Measurements from ENCODE around the gene XAGE5. TPM values are rescaled to one million over a fixed set of nuclear protein-coding genes. Genes with fewer than 3 reads are reported as not detected.
"Not testable (repeated sequence)": the region's sequence is repeated elsewhere in the genome, so short reads cannot be mapped to it uniquely, and the experiment has no call there.

XAGE5 gene
- total and polyA plus RNA-seq, 2 of the 13 experiments (the other 11 are each of a cell fraction or from before 2014, with no cell fraction given), result not detected

DNA sequence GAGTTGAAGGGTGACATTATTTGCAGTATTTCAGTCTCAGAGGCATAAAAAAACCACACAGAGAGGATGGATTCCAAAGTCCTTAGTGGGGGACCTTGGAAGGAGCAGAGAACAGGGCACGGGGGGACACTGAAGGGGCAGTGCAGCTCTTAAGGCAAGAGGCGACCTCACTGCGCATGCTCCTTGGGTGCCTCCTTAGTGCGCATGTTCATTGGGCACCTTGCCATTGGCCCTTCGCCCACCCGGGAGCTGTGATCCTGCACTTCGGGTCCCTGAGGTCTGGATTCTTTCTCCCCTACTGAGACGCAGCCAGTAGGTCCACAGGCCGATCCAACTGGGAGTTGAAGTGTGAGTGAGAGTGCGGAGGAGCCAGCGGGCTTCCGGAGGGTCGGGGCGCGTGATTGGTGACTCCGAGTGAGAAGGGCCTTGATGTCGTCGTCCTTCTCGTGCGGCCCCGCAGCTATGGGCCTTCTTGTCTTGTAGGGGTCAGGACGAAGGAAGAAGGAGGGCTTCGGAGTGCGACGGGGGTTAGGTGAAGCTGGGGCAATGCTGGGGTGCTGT lies at the start of gene XAGE5 (continued):
- TF ChIP-seq IRX3 (CRISPR knock-in tag; IDR thresholded peaks at IDR 0.05; ENCODE audit: borderline replicate concordance, low read depth), result no peak
- no peak for TF ChIP-seq DMAP1 (CRISPR knock-in tag; IDR thresholded peaks at IDR 0.05)

DNA sequence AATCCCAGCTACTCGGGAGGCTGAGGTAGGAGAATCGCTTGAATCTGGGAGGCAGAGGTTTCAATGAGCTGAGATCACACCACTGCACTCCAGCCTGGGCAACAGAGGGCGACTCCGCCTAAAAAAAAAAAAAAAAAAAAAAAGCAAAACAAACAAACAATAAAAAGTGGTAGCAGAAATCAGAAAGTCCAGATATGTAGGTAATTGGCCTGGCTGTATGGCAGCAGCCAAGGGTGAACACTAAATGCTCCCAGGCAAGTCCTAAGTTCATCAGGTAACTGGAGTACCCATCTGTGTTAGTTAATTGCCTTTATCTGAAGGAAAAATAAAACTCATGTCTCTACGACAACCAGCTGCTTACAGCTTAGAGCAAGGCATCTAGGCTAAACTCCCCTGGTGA lies 45.1 kb upstream of the XAGE5 start:
- H4K20me1 ChIP-seq (ENCODE audit: insufficient read depth, low read length); FAIRE-seq; H3K36me3 ChIP-seq (replicated peaks in 1 of 2; ENCODE audit: control insufficient read depth in 1 of 2, insufficient read depth in 2 of 2, low read length in 2 of 2); H3K27me3 ChIP-seq (ENCODE audit: control insufficient read depth in 1 of 2, insufficient read depth in 2 of 2, low read length in 2 of 2); H3K4me3 ChIP-seq (replicated peaks in 1 of 3; ENCODE audit: insufficient read depth in 1 of 3, low read depth in 2 of 3, low read length in 3 of 3); POLR2A ChIA-PET; DNase-seq (ENCODE audit: low spot score); ATAC-seq; H2AFZ ChIP-seq (ENCODE audit: low read length); H3K9ac ChIP-seq (ENCODE audit: insufficient read depth, low read depth, low read length); BruUV-seq (replicated peaks); H3K9me3 ChIP-seq (ENCODE audit: low read length); CTCF ChIA-PET (ENCODE audit: low intra/inter-chr PET ratio, low total read pairs); H3K4me2 ChIP-seq (ENCODE audit: low read depth, low read length); H3K79me2 ChIP-seq (ENCODE audit: insufficient read depth, low read length); in situ Hi-C loops (cut with HindIII; ENCODE audit: extremely low pct_ligation_motif_present, low pct_unique_long_range_greater_than_20kb); intact Hi-C loops (cut with micrococcal nuclease; ENCODE audit: unreplicated experiment); H3K27ac ChIP-seq (ENCODE audit: extremely low read length, insufficient read depth, low read length); H3K4me1 ChIP-seq (ENCODE audit: insufficient read depth, low read length): not testable (repeated sequence)
- 38% methylated on average over 2 of the region's 5 CpGs for whole genome bisulfite sequencing (ENCODE audit: low lambda C conversion rate)

DNA sequence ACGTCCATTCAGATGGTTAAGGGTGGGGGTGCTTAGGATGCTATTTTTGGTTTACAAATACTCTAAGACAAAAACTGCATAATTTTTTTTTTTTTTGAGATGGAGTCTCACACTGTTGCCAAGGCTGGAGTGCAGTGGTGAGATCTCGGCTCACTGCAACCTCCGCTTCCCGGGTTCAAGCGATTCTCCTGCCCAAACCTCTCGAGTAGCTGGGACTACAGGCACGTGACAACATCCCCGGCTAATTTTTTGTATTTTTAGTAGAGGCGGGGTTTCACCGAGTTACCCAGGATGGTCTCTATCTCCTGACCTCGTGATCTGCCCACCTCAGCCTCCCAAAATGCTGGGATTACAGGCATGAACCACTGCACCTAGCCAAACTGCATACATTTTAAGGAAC lies 37.6 kb upstream of the XAGE5 start:
- BruUV-seq (replicated peaks); H3K27ac ChIP-seq (ENCODE audit: extremely low read length, insufficient read depth, low read length); H3K9ac ChIP-seq (ENCODE audit: insufficient read depth, low read depth, low read length); H3K36me3 ChIP-seq (replicated peaks in 1 of 2; ENCODE audit: control insufficient read depth in 1 of 2, insufficient read depth in 2 of 2, low read length in 2 of 2); POLR2A ChIA-PET; ATAC-seq; FAIRE-seq; DNase-seq (ENCODE audit: low spot score); H3K9me3 ChIP-seq (ENCODE audit: low read length); H2AFZ ChIP-seq (ENCODE audit: low read length); H4K20me1 ChIP-seq (ENCODE audit: insufficient read depth, low read length); H3K27me3 ChIP-seq (ENCODE audit: control insufficient read depth in 1 of 2, insufficient read depth in 2 of 2, low read length in 2 of 2); H3K79me2 ChIP-seq (ENCODE audit: insufficient read depth, low read length); H3K4me3 ChIP-seq (replicated peaks in 1 of 3; ENCODE audit: insufficient read depth in 1 of 3, low read depth in 2 of 3, low read length in 3 of 3); intact Hi-C loops (cut with micrococcal nuclease; ENCODE audit: unreplicated experiment); in situ Hi-C loops (cut with HindIII; ENCODE audit: extremely low pct_ligation_motif_present, low pct_unique_long_range_greater_than_20kb); H3K4me2 ChIP-seq (ENCODE audit: low read depth, low read length); H3K4me1 ChIP-seq (ENCODE audit: insufficient read depth, low read length); CTCF ChIA-PET (ENCODE audit: low intra/inter-chr PET ratio, low total read pairs): not testable (repeated sequence)
- 13% methylated on average over 10 of the region's 11 CpGs for WGBS (ENCODE audit: low lambda C conversion rate)

DNA sequence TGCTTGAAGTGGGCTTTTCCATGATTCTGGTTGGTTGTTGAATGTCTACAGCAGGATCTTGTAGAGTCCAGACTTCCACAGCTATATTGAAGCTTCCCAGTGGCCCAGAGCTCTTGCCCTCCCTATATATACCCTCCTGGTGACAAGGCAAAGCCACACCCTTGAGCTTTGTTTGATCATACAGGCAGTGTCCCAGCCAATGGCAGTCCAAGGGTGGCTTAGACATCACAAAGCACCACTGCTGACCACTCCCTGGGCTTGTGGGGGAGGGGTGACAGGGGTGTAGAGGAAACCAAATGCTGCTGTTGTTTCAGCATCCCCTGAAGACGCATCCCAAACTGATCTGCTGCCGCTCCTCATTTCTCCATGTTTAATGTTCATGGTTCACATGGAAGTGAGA lies 13.8 kb upstream of the XAGE5 start, which contains the start of gene SPANXN5:
SPANXN5 (minus strand) TSS at position 101 of the 400 bp plus-strand sequence; CDS start at position 22, 79 bp downstream.
- DNase-seq (ENCODE audit: low spot score); H3K9me3 ChIP-seq (ENCODE audit: low read length); POLR2A ChIA-PET; H3K9ac ChIP-seq (ENCODE audit: insufficient read depth, low read depth, low read length); BruUV-seq (replicated peaks); H3K4me1 ChIP-seq (ENCODE audit: insufficient read depth, low read length); in situ Hi-C loops (cut with HindIII; ENCODE audit: extremely low pct_ligation_motif_present, low pct_unique_long_range_greater_than_20kb); CTCF ChIA-PET (ENCODE audit: low intra/inter-chr PET ratio, low total read pairs); intact Hi-C loops (cut with micrococcal nuclease; ENCODE audit: unreplicated experiment); ATAC-seq; H3K79me2 ChIP-seq (ENCODE audit: insufficient read depth, low read length); H3K4me3 ChIP-seq (replicated peaks in 1 of 3; ENCODE audit: insufficient read depth in 1 of 3, low read depth in 2 of 3, low read length in 3 of 3); FAIRE-seq; H3K27me3 ChIP-seq (ENCODE audit: control insufficient read depth in 1 of 2, insufficient read depth in 2 of 2, low read length in 2 of 2); H4K20me1 ChIP-seq (ENCODE audit: insufficient read depth, low read length); H3K27ac ChIP-seq (ENCODE audit: extremely low read length, insufficient read depth, low read length); H2AFZ ChIP-seq (ENCODE audit: low read length); H3K4me2 ChIP-seq (ENCODE audit: low read depth, low read length); H3K36me3 ChIP-seq (replicated peaks in 1 of 2; ENCODE audit: control insufficient read depth in 1 of 2, insufficient read depth in 2 of 2, low read length in 2 of 2): not testable (repeated sequence)
- WGBS (ENCODE audit: low lambda C conversion rate), result 13% methylated on average over 2 of the region's 2 CpGs

DNA sequence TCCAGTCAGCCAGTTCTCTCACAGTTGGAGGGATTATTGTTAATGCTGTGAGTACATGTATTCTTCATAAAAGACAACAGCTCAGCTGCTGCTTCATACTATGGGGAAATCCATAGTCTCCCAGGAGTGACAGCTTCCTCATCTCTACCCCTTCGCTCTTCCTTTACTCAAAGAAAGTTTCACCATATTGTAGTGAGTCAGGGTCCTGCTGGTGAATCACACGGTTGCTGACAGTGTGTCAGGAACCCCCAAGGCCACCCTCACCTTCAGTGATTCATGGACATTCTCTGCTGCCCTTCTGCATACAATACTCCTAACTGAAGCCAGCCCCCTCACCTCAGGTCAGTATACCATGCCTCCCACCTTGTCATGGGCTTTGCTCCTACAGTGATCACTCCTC lies 6.2 kb upstream of the XAGE5 start:
- CTCF ChIA-PET (ENCODE audit: low intra/inter-chr PET ratio, low total read pairs); H3K4me2 ChIP-seq (ENCODE audit: low read depth, low read length); POLR2A ChIA-PET; H3K27me3 ChIP-seq (ENCODE audit: control insufficient read depth in 1 of 2, insufficient read depth in 2 of 2, low read length in 2 of 2); H4K20me1 ChIP-seq (ENCODE audit: insufficient read depth, low read length); H2AFZ ChIP-seq (ENCODE audit: low read length); ATAC-seq; in situ Hi-C loops (cut with HindIII; ENCODE audit: extremely low pct_ligation_motif_present, low pct_unique_long_range_greater_than_20kb); H3K9ac ChIP-seq (ENCODE audit: insufficient read depth, low read depth, low read length); H3K9me3 ChIP-seq (ENCODE audit: low read length); H3K27ac ChIP-seq (ENCODE audit: extremely low read length, insufficient read depth, low read length); H3K79me2 ChIP-seq (ENCODE audit: insufficient read depth, low read length); BruUV-seq (replicated peaks); DNase-seq (ENCODE audit: low spot score); H3K4me3 ChIP-seq (replicated peaks in 1 of 3; ENCODE audit: insufficient read depth in 1 of 3, low read depth in 2 of 3, low read length in 3 of 3); H3K4me1 ChIP-seq (ENCODE audit: insufficient read depth, low read length); intact Hi-C loops (cut with micrococcal nuclease; ENCODE audit: unreplicated experiment); H3K36me3 ChIP-seq (replicated peaks in 1 of 2; ENCODE audit: control insufficient read depth in 1 of 2, insufficient read depth in 2 of 2, low read length in 2 of 2); FAIRE-seq: not testable (repeated sequence)
- WGBS (ENCODE audit: low lambda C conversion rate), result no CpG with 5 or more reads among the region's 2 CpGs

Measured in HepG2 (cell line).